Colon (tissue), 2 donors: ENCODE results near the gene SERF1B.
"Not testable (repeated sequence)": the region's sequence is repeated elsewhere in the genome, so short reads cannot be mapped to it uniquely, and the experiment has no call there.

Source experiments
- FAIRE-seq: peaks from 2 replicates; lab custom pipeline; 2012; peaks lifted over from hg19 to GRCh38; lab: Jason Lieb, UNC
- donor health status: control.
- donor health status: control.

The SERF1B gene

GRCh38 chr5:70025106-70025844 lies at the start of gene SERF1B:
Gene SERF1B (plus strand): TSS chr5:70025251. CDS start chr5:70025452, 201 bp downstream.
- FAIRE-seq = not testable (repeated sequence)

- not testable (repeated sequence) for FAIRE-seq
Measured at GRCh38 chr5:69991713-69992112, 33.3 kb upstream of the SERF1B start.

- not testable (repeated sequence) for FAIRE-seq
Measured at GRCh38 chr5:69995535-69995934, 29.5 kb upstream of the SERF1B start.

DNA sequence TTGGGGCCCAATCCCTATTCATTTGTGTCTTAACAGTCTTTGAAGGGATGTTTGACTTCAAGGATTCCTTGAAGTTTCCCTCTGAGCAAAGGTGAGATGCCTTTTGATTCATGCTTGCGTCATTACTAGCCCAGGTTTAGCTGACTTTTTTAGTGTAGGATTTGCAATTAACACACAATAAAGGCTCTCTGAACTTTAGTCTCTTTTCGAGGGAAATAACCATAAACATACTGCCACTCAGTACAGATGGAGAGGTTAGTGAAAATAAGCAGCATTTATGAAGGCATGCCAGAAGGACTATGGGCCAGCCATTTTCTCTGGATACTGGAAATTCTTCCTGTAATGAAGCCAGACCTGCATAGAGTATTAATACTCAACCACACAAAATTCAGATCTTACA lies 4.4 kb upstream of the SERF1B start:
- not testable (repeated sequence) for FAIRE-seq

GRCh38 chr5:70025845-70026145 lies 744 bp downstream of the SERF1B start:
- not testable (repeated sequence) for FAIRE-seq

- FAIRE-seq = not testable (repeated sequence)
Measured at GRCh38 chr5:70031204-70031603, 6.2 kb downstream of the SERF1B start.

GRCh38 chr5:70041411-70041810 lies 16.4 kb downstream of the SERF1B start:
- not testable (repeated sequence) for FAIRE-seq

DNA sequence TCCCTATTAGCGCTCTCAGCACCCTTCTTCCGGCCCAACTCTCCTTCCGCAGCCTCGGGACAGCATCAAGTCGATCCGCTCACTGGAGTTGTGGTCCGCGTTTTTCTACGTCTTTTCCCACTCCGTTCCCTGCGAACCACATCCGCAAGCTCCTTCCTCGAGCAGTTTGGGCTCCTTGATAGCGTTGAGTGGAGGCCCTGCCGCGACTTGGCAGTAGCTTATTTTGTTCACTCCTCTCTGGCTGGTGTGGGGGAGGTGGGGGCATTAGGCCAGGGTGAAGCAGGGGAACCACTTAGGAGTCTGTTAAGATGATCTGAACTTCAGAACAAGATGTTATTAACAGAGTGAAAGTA lies 24.7 kb downstream of the SERF1B start:
- not testable (repeated sequence) for FAIRE-seq

DNA sequence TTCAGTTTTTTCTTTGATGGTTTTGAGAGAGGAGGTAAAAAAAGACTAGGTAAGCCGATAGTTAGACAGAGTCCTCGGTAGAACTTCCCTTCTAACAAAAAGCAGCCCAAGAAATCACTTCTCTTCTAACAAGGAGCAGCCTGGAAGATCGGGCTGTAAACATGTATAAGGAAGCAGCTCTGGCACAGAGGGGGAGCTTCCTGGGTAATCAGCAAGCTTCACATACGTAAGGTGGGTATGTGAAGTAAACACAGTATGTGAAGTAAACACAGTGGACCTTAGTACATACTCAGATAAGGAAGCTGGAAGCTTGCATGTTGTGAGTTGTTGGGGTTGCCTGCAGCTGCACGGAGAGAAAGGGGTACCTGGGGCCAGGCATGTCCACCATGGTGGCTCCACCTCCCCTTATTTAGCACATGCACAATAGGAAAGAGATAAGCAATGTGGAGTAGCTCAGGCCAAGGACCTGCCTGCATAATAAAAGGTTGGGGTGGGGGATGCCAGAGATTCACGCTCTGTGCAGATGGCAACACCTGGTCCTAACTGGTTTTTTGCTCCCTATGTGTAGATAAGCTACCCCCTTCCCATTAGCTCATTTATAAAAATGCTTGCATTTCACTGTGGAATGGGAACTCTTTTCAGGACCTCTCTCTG lies 31.4 kb downstream of the SERF1B start:
- not testable (repeated sequence) for FAIRE-seq

DNA sequence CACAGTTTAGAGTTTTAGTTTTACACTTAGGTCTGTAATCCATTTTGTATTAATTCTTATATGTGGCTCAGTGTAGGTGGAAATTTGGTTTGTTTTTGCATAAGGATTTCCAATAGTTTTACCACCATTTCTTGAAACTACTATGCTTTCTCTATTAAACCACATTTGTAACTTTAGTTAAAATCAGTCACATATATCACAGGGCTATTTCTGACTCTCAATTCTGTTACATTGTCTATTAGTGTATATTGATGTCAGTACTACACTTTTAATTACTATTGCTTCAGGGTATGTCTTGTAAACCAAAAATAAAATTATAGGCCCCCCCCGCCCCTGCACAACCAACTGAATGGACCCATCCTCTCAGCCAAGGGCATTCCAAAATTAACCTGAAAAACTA lies 32.1 kb downstream of the SERF1B start:
- not testable (repeated sequence) for FAIRE-seq

DNA sequence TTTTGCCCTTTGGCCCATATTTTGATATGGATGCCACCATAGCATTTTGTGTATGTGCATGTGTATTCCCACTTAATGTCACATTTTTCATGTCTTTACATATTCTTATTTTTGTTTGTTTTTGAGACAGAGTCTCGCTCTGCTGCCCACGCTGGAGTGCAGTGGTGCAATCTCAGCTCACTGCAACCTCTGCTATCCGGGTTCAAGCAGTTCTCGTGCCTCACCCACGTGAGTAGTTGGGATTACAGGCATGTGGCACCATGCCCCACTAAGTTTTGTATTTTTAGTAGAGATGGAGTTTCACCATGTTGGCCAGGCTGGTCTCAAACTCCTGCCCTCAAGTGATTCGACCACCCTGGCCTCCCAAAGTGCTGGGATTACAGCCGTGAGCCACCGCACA lies 52.6 kb downstream of the SERF1B start:
- FAIRE-seq = not testable (repeated sequence)

- FAIRE-seq = not testable (repeated sequence)
Measured at GRCh38 chr5:70088907-70089464, 63.9 kb downstream of the SERF1B start.

- FAIRE-seq = not testable (repeated sequence)
Measured at GRCh38 chr5:70091776-70092175, 66.7 kb downstream of the SERF1B start.
